HepG2 (cell line): ENCODE data around the gene BOD1. TPM values are rescaled to one million over a fixed set of nuclear protein-coding genes. Genes with fewer than 3 reads are reported as not detected.

ENCODE experiments used
- GPBP1L1 ChIP-seq: sonication (generic); formaldehyde crosslinking; IDR thresholded peaks from 2 replicates; pipeline ENCODE4 v1.5.0; 2020; ENCODE audit warnings: mild to moderate bottlenecking, missing genetic modification reagents
- HNF4A ChIP-seq: sonication (generic); formaldehyde crosslinking; IDR thresholded peaks from 2 replicates; pipeline ENCODE4 v1.4.0; 2020; ENCODE audit warnings: missing genetic modification reagents
- JUNB ChIP-seq: sonication (generic); formaldehyde crosslinking; IDR thresholded peaks from 2 replicates; pipeline ENCODE4 v1.8.0; 2022; ENCODE audit warnings: missing genetic modification reagents, mild to moderate bottlenecking, borderline replicate concordance
- KLF15 ChIP-seq: sonication (generic); formaldehyde crosslinking; IDR thresholded peaks from 2 replicates; pipeline ENCODE4 v1.8.1; 2023; ENCODE audit warnings: borderline replicate concordance, mild to moderate bottlenecking, inconsistent platforms, missing genetic modification reagents, mixed read lengths
- PBX2 ChIP-seq: IDR thresholded peaks from 2 replicates; pipeline ENCODE4 v1.6.1; 2016; ENCODE audit warnings: control low read depth
- PHF21A ChIP-seq: sonication (generic); formaldehyde crosslinking; IDR thresholded peaks from 2 replicates; pipeline ENCODE4 v1.5.0; 2020; ENCODE audit warnings: mild to moderate bottlenecking, missing genetic modification reagents
- TFAP4 ChIP-seq: sonication (generic); IDR thresholded peaks from 2 replicates; pipeline ENCODE4 v1.6.1; 2016; ENCODE audit warnings: low read depth, borderline replicate concordance
- ZBTB33 ChIP-seq: sonication (generic); formaldehyde crosslinking; IDR thresholded peaks from 2 replicates; pipeline ENCODE4 v1.4.0; 2020; ENCODE audit warnings: missing genetic modification reagents
- ZBTB40 ChIP-seq, 2 experiments: fragments of 450-650 bp in 1 of 2; sonication (generic) in 1 of 2; formaldehyde crosslinking in 1 of 2; IDR thresholded peaks; 2 replicates each; pipeline versions ENCODE4 v1.6.1 to v1.8.0; 2016 to 2022; ENCODE audit warnings: antibody characterized with exemption in 1 of 2, mild to moderate bottlenecking in 1 of 2, missing genetic modification reagents in 1 of 2
- ZFX ChIP-seq: sonication (generic); formaldehyde crosslinking; IDR thresholded peaks from 2 replicates; pipeline ENCODE4 v1.4.0; 2020; ENCODE audit warnings: mild to moderate bottlenecking, low read depth, missing genetic modification reagents, moderate library complexity
- ZNF292 ChIP-seq: sonication (generic); formaldehyde crosslinking; IDR thresholded peaks from 2 replicates; pipeline ENCODE4 v1.8.1; 2022; ENCODE audit warnings: mild to moderate bottlenecking, low read depth, missing genetic modification reagents, borderline replicate concordance
- ZNF761 ChIP-seq: sonication (generic); formaldehyde crosslinking; conservative IDR thresholded peaks from 2 replicates; pipeline ENCODE4 v1.4.0; 2020; ENCODE audit warnings: mild to moderate bottlenecking, missing genetic modification reagents
- ZSCAN9 ChIP-seq: IDR thresholded peaks from 2 replicates; pipeline ENCODE4 v1.6.1; 2016; ENCODE audit warnings: borderline replicate concordance
- polyA plus RNA-seq, 8 experiments: library from polyadenylated mRNA; depleted of rRNA in 3 of 8; stranded (reverse) in 7 of 8; unstranded in 1 of 8; fragments of >200 nt; fragmentation: Illumina TruSeq in 4 of 8; extraction: Trizol in 4 of 8; gene quantifications; 2 replicates each; pipeline versions ENCODE4 v1.2.1 to v1.2.3, GENCODE V29; 2011 to 2016; ENCODE audit warnings: low read depth in 4 of 8, missing spikeins in 1 of 8, mixed read lengths in 1 of 8; ENCODE audit not compliant: insufficient read depth in 1 of 8
- total RNA-seq, 5 experiments: library from RNA; depleted of rRNA; stranded (reverse); fragments of >200 nt; fragmentation: Illumina TruSeq; extraction: Trizol; gene quantifications; 2 replicates each; pipeline ENCODE4 v1.2.3, GENCODE V29; 2016; ENCODE audit warnings: low read depth in 1 of 5

Gene BOD1
- total and polyA plus RNA-seq, 2 of the 13 experiments (the other 11 are each of a cell fraction or from before 2014, with no cell fraction given): 81.5 to 103 TPM

GRCh38 chr5:173613433-173614159 is 2.9 kb downstream of the BOD1 start (continued):
- TF ChIP-seq GPBP1L1 (CRISPR knock-in tag) (no peak), KLF15 (CRISPR knock-in tag) (no peak), ZNF761 (CRISPR knock-in tag) (0 out of 2 replicates have a peak, but pooled peaks have one; percentile 27), TFAP4 (peak; percentile 79; the same call in 1 of the 2 replicates), PHF21A (CRISPR knock-in tag) (peak; percentile 59; the same call in 1 of the 2 replicates), ZSCAN9 (CRISPR knock-in tag) (no peak), ZNF292 (peak; percentile 18; the same call in 1 of the 2 replicates), ZBTB33 (CRISPR knock-in tag) (no peak), PBX2 (CRISPR knock-in tag) (no peak), JUNB (CRISPR knock-in tag) (no peak), HNF4A (CRISPR knock-in tag) (peak; percentile 28; the same call in 1 of the 2 replicates), ZBTB40 (IDR thresholded peaks at IDR 0.05) (no peak), ZBTB40 (CRISPR knock-in tag; IDR thresholded peaks at IDR 0.05) (no peak), ZFX (peak; percentile 64; the same call in 1 of the 2 replicates)
